ENCODE measurements around the gene ARID4A. TPM values are rescaled to one million over a fixed set of nuclear protein-coding genes. Genes with fewer than 3 reads are reported as not detected.
A peak's percentile ranks its signal among the peaks of the same experiment; 100 is the strongest.

ARID4A gene
- total and polyA plus RNA-seq, 12 donors, result 4.4 to 38.0 (median 17.9) TPM

DNA sequence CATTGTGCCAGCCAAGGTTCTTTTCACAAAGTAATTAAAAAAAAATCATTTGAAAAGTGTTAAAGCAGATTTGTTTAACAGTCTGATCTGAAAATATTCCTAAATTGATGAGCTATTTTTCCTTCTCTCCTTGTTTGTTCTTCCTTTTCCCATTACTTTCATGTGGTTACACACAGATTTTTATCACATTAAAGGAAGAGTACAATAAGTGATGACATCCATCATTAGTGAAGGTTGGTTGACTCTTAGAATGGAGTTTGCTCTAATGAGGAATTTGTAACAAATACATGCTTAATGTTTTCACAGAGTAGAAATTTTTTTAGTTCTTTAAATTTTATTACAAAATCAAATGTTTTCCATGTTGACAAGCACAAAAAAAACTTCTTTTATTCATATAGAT is 78.4 kb downstream of the ARID4A start:
- no peak for DNase-seq
- Histone ChIP-seq H3K36me3 (replicated peaks in 1 of 2) (peaks cover 0 to 13% of the 10 kb centered on the region in 2 donors), H3K9me3 (replicated peaks in 1 of 3) (no peaks in the 10 kb centered on the region), H3K4me1 (replicated peaks in 1 of 2) (no peaks in the 10 kb centered on the region), H3K27me3 (no peaks in the 10 kb centered on the region), H3K4me3 (no peak overlapping the region), H3K27ac (no peak overlapping the region)
- no peak for TF ChIP-seq POLR2A (IDR thresholded peaks at IDR 0.05)
- TF ChIP-seq, protein P1, sequence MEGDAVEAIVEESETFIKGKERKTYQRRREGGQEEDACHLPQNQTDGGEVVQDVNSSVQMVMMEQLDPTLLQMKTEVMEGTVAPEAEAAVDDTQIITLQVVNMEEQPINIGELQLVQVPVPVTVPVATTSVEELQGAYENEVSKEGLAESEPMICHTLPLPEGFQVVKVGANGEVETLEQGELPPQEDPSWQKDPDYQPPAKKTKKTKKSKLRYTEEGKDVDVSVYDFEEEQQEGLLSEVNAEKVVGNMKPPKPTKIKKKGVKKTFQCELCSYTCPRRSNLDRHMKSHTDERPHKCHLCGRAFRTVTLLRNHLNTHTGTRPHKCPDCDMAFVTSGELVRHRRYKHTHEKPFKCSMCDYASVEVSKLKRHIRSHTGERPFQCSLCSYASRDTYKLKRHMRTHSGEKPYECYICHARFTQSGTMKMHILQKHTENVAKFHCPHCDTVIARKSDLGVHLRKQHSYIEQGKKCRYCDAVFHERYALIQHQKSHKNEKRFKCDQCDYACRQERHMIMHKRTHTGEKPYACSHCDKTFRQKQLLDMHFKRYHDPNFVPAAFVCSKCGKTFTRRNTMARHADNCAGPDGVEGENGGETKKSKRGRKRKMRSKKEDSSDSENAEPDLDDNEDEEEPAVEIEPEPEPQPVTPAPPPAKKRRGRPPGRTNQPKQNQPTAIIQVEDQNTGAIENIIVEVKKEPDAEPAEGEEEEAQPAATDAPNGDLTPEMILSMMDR (IDR thresholded peaks at IDR 0.05), result no peak
- intact Hi-C loops (cut with DNase I), result no loop called here

DNA sequence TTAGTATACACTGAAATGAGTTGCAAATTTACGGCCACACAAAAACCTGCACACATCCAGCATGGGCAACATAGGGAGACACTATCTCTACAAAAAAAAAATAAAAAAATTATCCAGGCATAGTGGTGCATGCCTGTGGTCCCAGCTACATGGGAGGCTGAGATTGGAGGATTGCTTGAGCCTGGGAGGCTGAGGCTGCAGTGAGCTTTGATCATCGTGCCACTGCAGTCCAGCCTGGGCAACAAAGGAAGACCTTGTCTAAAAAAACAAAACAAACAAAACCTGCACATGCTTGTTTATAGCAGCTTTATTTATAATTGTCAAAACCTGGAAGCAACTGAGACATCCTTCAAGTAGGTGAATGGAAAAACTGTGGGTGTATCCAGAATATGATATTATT is 92.5 kb downstream of the ARID4A start:
- H3K4me3 ChIP-seq, result no peak overlapping the region
- H3K27ac ChIP-seq, result no peak overlapping the region
- no peaks in the 10 kb centered on the region for H3K36me3 ChIP-seq (replicated peaks in 1 of 2)
- intact Hi-C loops (cut with DNase I), result no loop called here
- WGBS, 4 donors, result 82 to 90% (median 85%) methylated on average over 2 of the region's 2 CpGs
- no peaks in the 10 kb centered on the region for H3K9me3 ChIP-seq (replicated peaks in 1 of 3)
- no peaks in the 10 kb centered on the region for H3K4me1 ChIP-seq (replicated peaks in 1 of 2)
- no peaks in the 10 kb centered on the region for H3K27me3 ChIP-seq
- no peak for DNase-seq
- no peak for TF ChIP-seq POLR2A (IDR thresholded peaks at IDR 0.05)
- TF ChIP-seq, protein P1 (IDR thresholded peaks at IDR 0.05), result no peak

DNA sequence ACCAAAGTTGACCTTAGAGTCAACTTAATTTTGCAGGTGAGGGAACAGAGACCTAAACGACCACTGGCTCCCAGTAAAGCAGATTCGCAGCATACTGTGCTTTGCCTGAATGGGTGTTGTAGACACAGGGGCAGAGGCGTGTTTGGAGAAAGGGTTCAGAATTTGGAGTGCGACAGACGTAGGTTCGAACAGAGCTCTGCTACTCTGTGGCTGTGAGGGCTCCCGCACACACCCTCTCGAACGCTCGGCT is 97.1 kb downstream of the ARID4A start:
- Histone ChIP-seq H3K36me3 (replicated peaks in 1 of 2) (no peaks in the 10 kb centered on the region), H3K9me3 (replicated peaks in 1 of 3) (no peaks in the 10 kb centered on the region), H3K27ac (peak overlapping the region in 3 of 5 donors; percentile 80 to 85 (median 82)), H3K4me3 (peak overlapping the region in 1 of 4 donors; percentile 75), H3K27me3 (no peaks in the 10 kb centered on the region), H3K4me1 (replicated peaks in 1 of 2) (peaks cover 0 to 6% of the 10 kb centered on the region in 2 donors)
- no peak for DNase-seq
- intact Hi-C loops (cut with DNase I), result no loop called here
- 16 to 29% (median 23%) methylated on average over 5 to 10 of the region's 10 CpGs for WGBS, 4 donors
- TF ChIP-seq, protein P1 (IDR thresholded peaks at IDR 0.05), result peak in 2 of 6 experiments; percentile 29 to 38
- no peak for TF ChIP-seq POLR2A (IDR thresholded peaks at IDR 0.05)

DNA sequence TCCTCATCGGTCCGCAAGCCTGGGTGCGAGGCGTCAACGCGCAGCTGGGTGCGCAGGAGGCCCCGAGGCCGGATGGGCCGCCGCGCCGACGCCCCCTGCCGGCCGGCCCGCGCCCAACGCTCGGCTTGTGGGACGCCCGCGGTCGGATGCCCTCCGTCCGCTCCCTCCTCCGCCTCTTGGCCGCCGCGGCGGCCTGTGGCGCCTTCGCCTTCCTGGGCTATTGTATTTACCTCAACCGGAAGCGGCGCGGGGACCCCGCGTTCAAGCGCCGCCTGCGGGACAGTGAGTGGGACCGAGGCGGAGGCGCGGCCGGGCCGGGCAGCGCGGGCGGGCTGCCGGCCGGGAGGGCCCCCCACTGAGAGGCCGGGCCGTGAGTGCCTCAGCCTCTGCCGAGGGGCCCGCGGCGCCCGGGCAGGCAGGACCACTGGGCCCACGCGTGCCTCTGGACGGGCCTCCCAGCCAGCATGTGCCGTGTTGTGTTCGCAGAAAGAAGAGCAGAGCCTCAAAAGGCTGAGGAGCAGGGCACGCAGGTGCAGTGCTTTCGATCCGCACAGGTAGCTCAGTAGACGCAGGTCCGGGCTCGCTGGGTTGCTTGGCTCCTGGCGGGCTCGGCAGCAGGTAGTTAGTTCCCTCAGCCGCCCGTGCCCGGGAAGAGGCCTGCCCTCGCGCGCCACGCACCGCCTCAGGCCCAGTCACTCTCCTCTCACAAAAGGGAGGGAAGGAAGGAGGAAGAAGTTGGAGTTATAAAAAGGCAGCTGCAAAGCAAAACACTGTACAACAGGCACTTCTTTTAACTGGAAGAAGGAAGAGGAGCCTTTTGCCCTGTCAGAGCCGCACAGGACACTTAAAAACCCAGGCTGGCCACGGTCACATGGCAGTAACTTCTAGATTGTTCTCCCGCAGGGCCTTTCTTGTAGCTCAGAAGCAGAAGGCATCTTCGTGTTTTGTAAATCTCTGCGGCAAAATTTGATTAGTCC is 97.7 kb downstream of the ARID4A start, which contains the start of gene TOMM20L:
Gene TOMM20L, plus strand, starts transcription at position 119 of the 977 bp plus-strand sequence. Its CDS starts 28 bp downstream, at position 147.
- Histone ChIP-seq H3K27me3 (no peaks in the 10 kb centered on the region), H3K36me3 (replicated peaks in 1 of 2) (no peaks in the 10 kb centered on the region), H3K27ac (peak within 1 kb of the TSS in 4 of 5 donors; percentile 13 to 85 (median 81)), H3K4me1 (replicated peaks in 1 of 2) (peaks cover 0 to 6% of the 10 kb centered on the region in 2 donors), H3K9me3 (replicated peaks in 1 of 3) (no peaks in the 10 kb centered on the region), H3K4me3 (peak within 1 kb of the TSS in 1 of 4 donors; percentile 75)
- intact Hi-C loops (cut with DNase I), result no loop called here
- 8 to 23% (median 12%) methylated on average over 27 to 86 of the region's 86 CpGs for WGBS, 4 donors
- peak; percentile 56 to 77 (median 68) for DNase-seq
- TF ChIP-seq, protein P1 (IDR thresholded peaks at IDR 0.05), result peak in 5 of 6 experiments; percentile 1 to 94 (median 85)
- TF ChIP-seq POLR2A (IDR thresholded peaks at IDR 0.05), result peak; percentile 23 to 45

Measured in adrenal gland (tissue), 12 donors.